K562 treated with DMSO at 1 percent for 12 hours (cell line): ENCODE results near the gene LYPD6. TPM values are rescaled to one million over a fixed set of nuclear protein-coding genes. Genes with fewer than 3 reads are reported as not detected.

Experiments used
- total RNA-seq: library from RNA; unstranded; fragments of 300-600 nt; gene quantifications from 2 replicates; pipeline ENCODE4 v1.2.3, GENCODE V29; 2022; ENCODE audit not compliant: insufficient read depth

Gene LYPD6, protein sequence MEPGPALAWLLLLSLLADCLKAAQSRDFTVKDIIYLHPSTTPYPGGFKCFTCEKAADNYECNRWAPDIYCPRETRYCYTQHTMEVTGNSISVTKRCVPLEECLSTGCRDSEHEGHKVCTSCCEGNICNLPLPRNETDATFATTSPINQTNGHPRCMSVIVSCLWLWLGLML
- total RNA-seq = not detected in 2 replicates

DNA sequence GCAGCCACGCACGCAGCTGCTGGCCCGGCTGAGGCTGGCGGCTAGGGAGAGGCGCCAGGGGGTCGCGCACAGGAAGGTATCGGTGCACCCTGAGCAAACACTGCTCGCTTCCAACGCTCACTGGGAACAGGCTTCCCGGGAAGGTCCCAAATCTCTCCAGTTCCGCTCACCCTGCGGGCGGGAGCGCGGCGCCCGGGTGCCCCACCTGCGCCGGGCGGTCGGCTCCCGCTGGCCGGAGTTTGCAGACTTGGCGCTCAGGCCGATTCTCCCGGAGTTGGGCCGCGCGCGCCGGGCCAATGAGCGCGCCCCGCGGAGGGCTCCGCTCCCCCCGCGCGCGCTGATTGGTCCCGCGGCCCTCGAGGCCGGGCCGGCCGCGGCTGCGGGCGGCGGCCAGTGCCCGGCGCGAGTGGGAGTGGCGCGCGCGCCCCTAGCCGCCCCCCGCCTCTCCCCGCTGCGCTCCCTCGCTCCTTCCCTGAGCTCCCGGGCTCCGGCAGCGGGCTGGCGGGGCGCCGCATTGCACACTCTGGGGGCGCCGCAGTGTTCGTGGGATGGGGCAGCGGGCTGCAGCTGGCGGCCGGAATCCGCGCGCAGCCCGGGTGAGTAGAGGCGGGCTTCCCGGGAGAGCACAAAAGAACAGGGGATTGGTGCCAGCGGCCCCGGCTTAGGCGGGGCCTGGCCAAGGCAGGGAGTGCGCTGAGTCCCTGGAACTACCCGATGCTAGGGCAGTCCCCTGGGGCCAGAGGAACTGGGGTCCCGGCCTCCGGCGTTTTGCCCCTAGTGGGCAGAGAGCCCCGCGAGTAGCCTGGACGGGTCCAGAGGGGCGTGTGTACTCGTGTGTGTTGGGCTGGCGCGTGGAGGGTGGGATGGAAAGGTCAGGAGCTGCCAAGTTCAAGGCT is at the start of gene LYPD6:
Gene LYPD6, plus strand, starts transcription at position 461 of the 896 bp plus-strand sequence. CDS start 107,122 bp downstream, outside the sequence.

